ENCODE data around the gene ARMC3. TPM values are rescaled to one million over a fixed set of nuclear protein-coding genes. Genes with fewer than 3 reads are reported as not detected.

The ARMC3 gene
- total RNA-seq, 3 donors from 2014 or later, result not detected

DNA sequence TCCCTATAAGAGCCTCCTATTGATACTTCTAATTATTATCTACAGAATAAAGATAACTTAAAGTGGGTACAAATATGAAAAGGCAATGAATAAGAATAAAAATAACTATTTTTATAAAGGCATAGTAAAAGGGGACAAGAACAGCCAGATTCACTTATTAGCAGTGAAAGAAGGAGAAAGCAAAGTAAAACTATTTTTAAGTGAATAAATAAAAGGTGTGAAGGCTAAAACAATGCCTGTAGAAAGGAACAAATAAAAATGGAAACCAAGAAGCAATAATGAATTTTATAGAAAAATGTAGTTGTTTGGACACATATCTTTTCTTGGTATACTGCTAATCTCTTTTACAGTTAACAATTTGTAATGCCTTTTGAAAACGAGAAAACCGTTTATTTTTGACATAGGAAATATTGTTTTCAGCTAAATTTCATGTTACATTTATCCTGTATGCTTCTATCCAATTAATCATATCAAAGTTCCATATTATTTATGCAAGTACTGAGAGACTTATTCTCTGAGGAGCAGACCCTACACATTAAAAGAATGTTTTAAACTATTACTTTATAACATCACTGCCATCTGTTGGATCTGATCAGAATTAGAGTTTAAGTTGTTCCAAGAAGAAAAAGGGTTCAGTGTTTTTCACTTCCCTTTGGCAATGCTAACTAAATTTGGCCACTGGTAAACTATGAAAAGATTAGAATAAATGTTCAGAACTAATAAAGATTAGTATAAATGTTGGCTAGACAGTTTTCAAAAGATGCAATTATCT lies 59.1 kb downstream of the ARMC3 start:
- no peaks in the 10 kb centered on the region for H3K36me3 ChIP-seq (ENCODE audit: low read depth)
- ATAC-seq (no peak), DNase-seq (no peak)
- intact Hi-C loops (cut with DNase I, micrococcal nuclease), result no loop called here
- no peak overlapping the region for H3K4me3 ChIP-seq
- TF ChIP-seq, protein P1, sequence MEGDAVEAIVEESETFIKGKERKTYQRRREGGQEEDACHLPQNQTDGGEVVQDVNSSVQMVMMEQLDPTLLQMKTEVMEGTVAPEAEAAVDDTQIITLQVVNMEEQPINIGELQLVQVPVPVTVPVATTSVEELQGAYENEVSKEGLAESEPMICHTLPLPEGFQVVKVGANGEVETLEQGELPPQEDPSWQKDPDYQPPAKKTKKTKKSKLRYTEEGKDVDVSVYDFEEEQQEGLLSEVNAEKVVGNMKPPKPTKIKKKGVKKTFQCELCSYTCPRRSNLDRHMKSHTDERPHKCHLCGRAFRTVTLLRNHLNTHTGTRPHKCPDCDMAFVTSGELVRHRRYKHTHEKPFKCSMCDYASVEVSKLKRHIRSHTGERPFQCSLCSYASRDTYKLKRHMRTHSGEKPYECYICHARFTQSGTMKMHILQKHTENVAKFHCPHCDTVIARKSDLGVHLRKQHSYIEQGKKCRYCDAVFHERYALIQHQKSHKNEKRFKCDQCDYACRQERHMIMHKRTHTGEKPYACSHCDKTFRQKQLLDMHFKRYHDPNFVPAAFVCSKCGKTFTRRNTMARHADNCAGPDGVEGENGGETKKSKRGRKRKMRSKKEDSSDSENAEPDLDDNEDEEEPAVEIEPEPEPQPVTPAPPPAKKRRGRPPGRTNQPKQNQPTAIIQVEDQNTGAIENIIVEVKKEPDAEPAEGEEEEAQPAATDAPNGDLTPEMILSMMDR (IDR thresholded peaks at IDR 0.05), result no peak
- no peaks in the 10 kb centered on the region for H3K9me3 ChIP-seq
- no peaks in the 10 kb centered on the region for H3K4me1 ChIP-seq (ENCODE audit: low read depth)

DNA sequence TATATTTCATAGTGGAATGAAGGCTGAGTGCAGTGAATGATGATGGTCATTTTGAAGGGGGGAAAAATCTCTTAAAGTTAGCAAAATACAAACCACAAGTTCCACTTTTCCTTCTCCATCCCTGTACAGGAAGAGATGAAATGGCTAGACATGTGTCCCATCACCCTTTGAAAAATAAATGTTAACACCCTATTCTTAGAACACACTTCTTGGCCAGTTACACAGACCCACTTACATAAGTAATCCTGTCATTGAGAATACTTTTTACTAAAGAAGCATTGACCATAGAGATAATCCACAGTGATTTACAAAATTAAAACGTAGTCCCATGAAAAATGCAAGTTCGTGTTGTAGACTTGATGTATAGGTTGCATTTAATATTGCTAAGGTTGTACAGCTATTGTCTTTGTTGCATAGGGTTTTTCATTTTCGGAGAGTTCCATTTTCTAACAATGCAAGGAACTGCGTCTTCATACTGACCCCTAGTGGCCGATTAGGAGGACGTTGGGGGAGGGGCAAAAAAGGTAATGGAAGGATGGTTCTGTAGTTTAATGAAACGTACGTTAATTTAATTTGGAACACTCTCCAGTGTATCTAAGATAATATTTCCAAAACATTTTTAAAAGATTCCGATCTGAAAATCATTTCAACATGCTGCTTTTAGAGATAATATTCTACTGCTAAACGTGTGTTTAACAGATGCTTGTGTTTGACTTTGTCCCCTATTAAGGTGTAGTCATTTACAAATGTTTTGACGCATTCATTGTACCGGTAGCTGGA lies 60.9 kb downstream of the ARMC3 start:
- no peaks in the 10 kb centered on the region for H3K36me3 ChIP-seq (ENCODE audit: low read depth)
- no peaks in the 10 kb centered on the region for H3K9me3 ChIP-seq
- no peak overlapping the region for H3K4me3 ChIP-seq
- intact Hi-C loops (cut with DNase I, micrococcal nuclease), result no loop called here
- DNase-seq, result peak in 2 of 3 donors; percentile 32 to 83
- peak; percentile 77 for ATAC-seq
- TF ChIP-seq, protein P1 (IDR thresholded peaks at IDR 0.05), result peak; percentile 67
- no peaks in the 10 kb centered on the region for H3K4me1 ChIP-seq (ENCODE audit: low read depth)

DNA sequence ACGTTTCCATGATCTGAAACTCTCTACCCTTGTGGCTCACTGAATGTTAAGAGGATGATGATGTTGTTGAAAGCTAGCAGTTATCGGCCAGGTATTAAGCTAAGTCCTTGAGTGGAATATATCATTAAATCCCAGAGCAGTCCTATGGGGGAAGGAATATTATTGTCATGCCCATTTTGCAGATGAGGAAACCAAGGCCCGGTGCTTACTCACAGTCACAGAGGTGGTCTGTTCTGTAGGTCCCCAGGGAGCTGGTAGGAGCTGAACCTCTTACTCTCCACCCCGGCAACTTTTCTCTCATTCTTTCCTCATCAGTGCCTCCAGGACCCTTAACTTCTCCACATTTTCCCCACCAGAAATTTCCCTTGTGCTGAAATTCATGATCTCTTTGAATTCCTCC lies 62.6 kb downstream of the ARMC3 start:
- DNase-seq, result no peak
- H3K9me3 ChIP-seq, result no peaks in the 10 kb centered on the region
- ATAC-seq, result no peak
- intact Hi-C loops (cut with DNase I, micrococcal nuclease), result loop anchor here (10.0 kb wide), 2 partner anchors 416 to 966 kb away; no protein-coding TSS in a partner anchor
- H3K4me3 ChIP-seq, result no peak overlapping the region
- H3K36me3 ChIP-seq (ENCODE audit: low read depth), result no peaks in the 10 kb centered on the region
- no peaks in the 10 kb centered on the region for H3K4me1 ChIP-seq (ENCODE audit: low read depth)
- TF ChIP-seq, protein P1 (IDR thresholded peaks at IDR 0.05), result no peak

DNA sequence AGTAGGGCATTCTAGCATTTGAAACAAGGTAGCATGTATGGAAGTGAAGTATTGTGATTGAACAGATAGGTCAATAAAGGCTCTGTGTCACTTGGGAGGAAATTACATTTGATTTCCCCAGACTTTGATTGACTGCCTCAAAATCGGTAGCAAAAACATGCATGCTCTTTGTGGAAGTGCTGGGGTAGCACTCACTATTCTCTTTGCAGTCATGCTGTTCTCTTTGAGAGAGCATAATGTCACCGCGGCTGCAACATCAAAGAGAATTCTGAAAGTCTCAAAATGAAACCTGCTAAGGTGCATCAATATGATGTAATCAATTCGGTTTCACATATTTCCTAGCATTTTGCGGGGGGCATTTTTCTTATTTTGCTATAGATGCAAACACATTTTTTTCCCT lies 64.2 kb downstream of the ARMC3 start:
- TF ChIP-seq, protein P1 (IDR thresholded peaks at IDR 0.05), result no peak
- DNase-seq, result no peak
- Histone ChIP-seq H3K4me3 (no peak overlapping the region), H3K9me3 (no peaks in the 10 kb centered on the region), H3K4me1 (ENCODE audit: low read depth) (no peaks in the 10 kb centered on the region), H3K36me3 (ENCODE audit: low read depth) (no peaks in the 10 kb centered on the region)
- no peak for ATAC-seq
- intact Hi-C loops (cut with DNase I, micrococcal nuclease), result loop anchor here (10.0 kb wide), 2 partner anchors 417 to 967 kb away; no protein-coding TSS in a partner anchor

DNA sequence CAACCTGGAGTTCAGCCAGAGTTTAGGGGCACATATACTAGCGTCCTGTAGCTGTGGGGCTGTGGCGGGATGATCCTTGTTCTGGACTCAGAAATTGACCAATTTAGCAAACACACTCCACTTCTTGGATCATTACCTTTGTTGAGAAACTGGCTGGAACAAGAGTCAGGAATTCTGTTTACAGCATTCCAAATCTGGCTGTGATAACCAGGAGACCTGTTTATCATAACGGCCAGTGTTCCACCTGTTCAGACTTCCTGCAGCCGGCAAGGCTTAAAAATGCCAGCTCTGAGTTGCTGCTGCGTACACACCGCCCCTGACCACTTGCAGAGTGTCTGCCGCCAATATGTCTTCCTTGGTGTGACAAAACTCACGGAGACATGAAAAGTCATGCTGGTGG lies 64.8 kb downstream of the ARMC3 start:
- H3K9me3 ChIP-seq, result no peaks in the 10 kb centered on the region
- H3K4me3 ChIP-seq, result no peak overlapping the region
- ATAC-seq (no peak), DNase-seq (no peak)
- TF ChIP-seq, protein P1 (IDR thresholded peaks at IDR 0.05), result no peak
- H3K4me1 ChIP-seq (ENCODE audit: low read depth), result no peaks in the 10 kb centered on the region
- intact Hi-C loops (cut with DNase I, micrococcal nuclease), result loop anchor here (10.0 kb wide), 2 partner anchors 418 to 968 kb away; no protein-coding TSS in a partner anchor
- H3K36me3 ChIP-seq (ENCODE audit: low read depth), result no peaks in the 10 kb centered on the region

All from mucosa of descending colon (tissue), 3 donors.